T-helper 1 cell (primary cell): ENCODE measurements around the gene TSR1.
"Not testable (repeated sequence)": the region's sequence is repeated elsewhere in the genome, so short reads cannot be mapped to it uniquely, and the experiment has no call there.

Experiments
- DNase-seq, 5 donors: peaks; one replicate each; pipeline ENCODE4 v3.0.0-alpha.2; 2012 to 2020

Gene TSR1

DNA sequence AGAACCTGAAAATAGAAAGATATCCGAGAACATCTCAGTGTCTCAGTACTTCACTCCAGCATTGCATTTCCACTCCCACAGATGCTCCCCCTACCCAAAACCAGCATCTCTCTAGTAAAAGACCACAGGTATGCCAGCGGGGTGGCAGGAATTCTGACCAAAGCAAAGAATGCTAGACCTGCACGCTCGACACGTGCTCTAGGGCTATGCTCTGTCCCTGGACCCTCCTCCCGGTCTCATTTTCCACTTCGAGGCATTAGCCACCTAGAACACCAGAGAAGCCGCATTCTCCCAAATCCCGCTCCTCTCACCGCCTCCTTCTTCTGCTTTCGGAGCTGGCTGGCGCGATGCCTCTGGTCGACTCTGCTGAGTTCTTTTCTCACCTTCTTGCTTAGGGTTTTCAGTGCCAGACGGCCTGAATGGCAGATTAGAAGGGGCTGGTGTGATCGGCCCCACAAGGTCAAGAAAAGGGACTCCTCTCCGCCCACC, 487 bp downstream of the TSR1 start:
- DNase-seq = no peak

DNA sequence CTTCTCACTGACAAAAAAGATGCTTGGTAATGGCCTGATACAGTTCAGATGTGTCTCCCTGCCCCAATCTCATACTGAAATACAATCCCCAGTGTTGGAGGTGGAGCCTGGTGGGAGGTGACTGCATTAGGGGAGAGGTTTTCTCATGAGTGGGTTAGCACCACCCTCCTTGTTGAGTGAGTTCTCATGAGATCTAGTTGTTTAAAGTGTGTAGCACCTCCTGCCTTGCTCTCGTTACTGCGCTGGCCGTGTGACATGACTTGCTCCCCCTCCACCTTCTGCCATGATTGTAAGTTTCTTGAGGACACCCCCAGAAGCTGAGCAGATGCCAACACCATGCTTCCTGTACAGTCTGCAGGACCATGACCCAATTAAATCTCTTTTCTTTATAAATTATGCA, 5.0 kb downstream of the TSR1 start:
- no peak for DNase-seq

DNA sequence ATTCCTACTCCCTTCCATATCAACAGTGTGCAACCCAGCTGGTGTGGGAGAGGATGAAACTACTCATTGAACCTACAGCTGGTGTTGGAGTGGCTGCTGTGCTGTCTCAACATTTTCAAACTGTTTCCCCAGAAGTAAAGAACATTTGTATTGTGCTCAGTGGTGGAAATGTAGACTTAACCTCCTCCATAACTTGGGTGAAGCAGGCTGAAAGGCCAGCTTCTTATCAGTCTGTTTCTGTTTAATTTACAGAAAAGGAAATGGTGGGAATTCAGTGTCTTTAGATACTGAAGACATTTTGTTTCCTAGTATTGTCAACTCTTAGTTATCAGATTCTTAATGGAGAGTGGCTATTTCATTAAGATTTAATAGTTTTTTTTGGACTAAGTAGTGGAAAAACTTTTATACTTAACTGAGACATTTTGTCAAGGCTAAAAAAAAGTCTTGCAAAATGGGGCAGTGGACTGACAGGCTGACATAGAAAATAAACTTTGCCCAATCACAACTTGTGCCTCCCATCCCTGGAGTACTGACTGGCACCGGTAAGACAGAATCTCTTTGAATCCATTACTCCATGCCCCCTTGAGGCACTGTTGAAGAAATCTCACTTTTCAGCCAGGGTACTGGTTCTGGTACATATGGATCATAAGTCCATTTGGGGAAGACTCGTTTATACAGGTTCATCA, 12.5 kb downstream of the TSR1 start:
- no peak for DNase-seq

DNA sequence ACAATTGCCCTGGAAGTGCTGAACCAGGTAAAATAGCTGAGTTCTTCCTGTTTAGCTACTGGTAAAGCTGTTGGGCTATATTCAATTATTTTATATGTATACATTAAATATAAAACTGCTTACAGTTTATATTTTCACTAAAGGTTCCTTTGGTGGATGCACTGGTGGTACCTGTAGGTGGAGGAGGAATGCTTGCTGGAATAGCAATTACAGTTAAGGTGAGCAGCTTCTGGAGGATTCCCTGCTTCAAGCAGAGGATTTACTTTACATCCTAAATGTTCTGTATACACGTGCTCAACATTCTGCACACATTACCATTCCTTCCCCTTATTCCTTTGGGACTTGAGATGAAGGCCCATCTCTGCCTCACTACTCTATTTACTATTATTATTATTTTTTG, 14.9 kb downstream of the TSR1 start:
- no peak for DNase-seq

DNA sequence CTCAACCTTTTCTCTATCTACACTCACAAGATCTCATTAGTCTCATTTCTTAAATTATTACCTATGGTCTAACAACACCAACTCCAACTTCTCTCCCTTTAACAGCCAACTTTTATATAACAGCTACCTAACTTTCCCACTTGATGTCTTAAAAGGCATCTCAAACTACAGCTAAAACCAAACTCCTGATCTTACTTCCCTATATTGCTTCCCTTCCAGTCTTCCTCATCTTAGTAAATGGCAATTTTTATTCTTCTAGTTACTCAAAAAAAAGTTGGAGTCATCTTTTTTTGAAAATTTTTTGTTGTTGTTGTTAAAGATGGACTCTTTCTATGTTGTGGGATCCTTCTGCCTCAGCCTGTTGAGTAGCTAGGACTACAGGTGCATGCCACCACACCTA, 17.2 kb downstream of the TSR1 start:
- DNase-seq = no peak

DNA sequence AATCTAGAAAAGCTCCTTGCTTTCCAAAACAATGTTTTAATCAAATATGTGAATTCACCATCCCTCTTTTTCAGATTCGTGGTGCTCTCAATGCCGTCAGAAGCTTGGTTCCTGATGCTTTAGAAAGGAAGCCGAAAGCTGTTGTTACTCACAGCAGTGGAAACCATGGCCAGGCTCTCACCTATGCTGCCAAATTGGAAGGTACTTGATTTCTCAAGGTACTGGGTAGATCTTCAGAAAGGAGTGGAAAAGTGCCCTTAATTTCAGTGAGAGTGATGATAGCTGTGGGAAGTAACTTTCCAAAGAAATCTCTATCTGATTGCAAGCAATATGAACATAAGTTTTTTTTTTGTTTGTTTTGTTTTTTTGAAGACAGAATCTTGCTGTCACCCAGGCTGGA, 18.5 kb downstream of the TSR1 start:
- no peak for DNase-seq

DNA sequence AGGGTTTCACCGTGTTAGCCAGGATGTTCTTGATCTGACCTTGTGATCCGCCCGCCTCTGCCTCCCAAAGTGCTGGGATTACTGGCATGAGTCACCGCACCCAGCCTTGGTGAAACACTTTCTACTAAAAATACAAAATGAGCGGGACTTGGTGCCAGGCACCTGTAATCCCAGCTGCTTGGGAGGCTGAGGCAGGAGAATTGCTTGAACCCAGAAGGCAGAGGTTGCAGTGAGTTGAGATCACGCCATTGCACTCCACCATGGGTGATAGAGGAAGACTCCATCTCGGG, 19.4 kb downstream of the TSR1 start:
- not testable (repeated sequence) for DNase-seq

DNA sequence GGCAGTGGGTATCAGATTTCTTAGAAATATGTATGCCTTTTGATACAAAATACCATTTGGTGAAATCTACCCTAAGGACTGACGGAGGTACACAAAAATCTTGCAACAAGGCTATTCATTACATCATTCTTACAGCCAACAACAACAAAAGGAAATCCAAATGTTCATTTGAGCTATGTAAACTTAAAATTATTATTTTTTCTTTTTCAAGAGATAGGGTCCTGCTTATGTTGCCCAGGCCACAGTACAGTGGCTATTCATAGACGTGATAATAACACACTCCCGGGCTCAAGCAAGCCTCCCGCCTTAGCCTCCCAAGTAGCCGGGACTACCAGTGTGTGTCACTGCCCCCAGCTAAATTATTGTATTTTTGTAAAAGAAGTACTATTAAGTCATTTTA, 23.5 kb downstream of the TSR1 start:
- DNase-seq = no peak

DNA sequence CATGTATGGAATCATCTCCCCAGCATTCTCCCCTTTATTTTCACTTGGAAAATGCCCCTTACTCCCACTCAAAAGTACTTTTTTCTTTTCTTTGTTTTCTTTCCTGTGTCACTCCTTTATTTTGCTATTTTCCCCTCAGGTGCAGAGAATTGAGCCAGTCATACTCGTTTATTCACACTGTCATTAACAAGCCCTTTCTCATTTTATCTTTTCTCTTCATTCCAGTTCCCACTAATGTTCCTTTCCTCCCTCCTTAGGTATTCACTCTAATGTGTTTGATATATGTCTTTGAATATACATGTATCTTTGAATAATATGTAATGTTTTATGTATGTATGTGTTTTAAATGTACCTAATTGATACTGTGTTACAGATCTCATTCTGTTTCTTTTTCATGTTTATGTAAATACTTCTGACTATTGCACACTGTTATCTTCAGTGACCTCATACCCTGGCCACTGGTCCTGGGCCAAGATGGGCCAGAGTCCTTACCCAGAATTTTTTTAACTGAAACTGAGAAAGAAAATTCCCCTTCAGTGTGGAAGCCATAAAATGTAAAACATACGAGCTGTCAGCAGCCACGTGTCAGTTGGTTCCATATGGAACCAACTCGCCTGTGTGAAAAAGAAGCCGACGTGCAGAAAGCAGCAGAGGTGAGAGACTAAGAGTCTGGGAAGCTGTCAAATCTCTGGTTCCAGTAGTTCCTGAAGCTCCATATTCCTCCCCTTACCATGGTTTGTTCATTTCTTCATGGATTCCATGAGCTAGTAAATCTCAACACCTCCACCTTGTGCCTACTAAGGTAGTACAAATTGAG, 26.7 kb downstream of the TSR1 start:
- DNase-seq = no peak

DNA sequence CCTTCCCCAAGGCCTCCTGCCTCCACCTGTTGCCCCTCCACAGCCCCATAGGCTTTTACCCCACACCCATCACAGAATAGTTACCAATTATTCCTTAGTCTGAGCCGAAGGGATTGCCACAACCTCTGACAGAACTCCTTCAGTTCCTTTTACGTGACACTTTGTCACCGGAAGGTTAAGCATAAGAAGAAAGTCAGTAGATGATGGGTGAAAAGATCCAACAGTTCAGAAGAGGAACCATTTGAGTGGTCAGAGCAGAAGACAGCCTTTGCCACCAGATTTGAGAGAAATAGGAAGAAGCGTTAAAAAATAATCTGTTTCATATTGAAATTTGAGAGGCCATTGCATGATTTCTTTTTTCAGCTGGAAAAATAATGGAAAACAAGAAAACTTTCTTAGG, 31.3 kb downstream of the TSR1 start:
- DNase-seq = no peak

DNA sequence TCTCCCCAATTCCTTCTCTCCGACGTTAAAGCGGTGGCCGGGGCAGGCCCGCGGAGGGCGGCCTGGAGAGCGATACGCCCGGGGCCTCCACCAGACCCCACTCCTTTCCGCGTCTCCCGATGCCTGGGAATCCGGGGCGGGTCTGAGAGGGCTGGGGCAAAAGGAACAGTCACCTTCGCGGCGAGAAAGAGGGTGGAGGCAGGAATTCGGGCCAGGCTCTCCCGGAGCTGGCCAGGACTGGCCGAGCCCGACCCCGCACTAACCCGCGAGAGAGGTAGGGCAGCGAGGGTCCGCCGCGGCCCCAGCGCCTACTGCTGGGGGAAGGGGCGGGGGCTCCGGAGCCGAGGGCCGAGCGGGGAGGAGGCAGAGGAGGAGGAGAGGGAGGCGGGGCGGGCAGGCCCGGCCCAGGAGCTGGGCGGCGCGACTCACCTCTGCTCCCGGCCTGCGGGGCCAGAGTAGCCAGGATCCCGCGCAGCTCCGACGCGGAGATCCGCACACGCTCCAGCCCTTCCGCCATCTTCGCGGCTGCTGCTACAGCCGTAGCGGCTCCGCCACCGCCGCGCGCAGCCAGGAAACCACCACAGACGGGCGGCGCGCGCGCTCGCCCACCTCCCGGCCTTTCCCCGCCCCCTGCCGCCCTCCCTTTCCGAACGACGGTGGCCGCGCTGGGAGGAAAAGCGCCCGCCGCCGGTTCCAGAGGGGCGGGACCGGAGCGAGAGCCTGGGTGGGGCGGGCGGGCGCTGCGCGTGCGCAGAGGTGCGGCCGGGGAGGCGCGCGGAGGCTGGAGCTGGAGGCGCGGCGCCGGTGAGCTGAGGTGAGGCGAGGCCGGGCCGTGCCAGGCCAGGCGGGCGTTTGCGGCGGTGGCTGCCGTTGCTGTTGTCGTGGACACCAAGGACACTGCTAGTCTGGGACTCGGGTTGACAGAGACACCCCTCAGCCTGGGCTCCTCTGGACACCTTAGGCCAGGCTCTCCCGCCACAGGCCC, 32.8 kb downstream of the TSR1 start, which contains the start of the genes SMG6 and SRR:
SMG6 (minus strand) TSS at position 582 of the 985 bp plus-strand sequence; CDS start at position 517, 65 bp downstream.
SRR (plus strand) TSS at position 747 of the 985 bp plus-strand sequence. CDS start 11,611 bp downstream, outside the sequence.
- DNase-seq = peak; percentile 92 to 96 (median 93)

DNA sequence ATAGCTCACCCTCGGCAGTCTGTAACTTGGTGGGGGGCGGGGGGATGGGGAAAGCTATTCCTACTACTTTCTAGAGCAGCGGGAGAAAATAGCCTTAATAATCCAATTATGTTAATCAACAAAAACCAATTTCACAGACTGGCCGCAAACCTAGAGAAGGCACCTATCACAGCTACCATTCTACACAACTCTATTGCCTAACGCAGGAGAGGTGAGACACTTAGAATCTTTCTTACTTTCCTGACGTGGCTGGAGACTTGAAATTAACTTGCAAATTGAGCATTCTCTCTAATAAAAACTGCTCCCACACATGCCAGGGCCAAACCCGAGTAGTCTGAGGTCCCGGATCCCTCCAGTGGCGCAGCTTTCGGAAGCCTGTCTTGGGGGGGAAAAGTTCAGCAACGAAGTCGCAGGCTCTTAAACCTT, 33.5 kb downstream of the TSR1 start:
- DNase-seq = peak in 1 of 5 donors; percentile 6

DNA sequence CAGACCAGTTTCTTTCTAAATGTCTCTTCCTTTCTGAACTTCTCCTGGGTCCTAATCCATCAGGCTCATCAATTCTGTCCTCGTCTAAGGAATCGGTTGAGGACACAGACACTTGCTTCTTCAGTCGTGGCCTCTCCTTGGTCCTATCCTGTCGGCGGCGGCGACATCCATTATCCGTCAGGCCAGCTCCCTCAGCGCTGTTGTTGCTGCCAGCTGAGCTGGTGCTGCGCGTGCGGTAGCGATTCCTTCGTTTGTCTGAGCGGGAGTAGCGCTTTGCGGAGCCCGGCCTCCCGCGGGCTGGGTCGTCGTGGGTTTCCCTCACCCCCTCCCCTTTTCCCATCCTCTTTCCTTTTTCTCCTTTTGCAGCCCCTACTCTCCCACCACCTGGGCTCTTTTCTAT, 36.5 kb downstream of the TSR1 start:
- no peak for DNase-seq

DNA sequence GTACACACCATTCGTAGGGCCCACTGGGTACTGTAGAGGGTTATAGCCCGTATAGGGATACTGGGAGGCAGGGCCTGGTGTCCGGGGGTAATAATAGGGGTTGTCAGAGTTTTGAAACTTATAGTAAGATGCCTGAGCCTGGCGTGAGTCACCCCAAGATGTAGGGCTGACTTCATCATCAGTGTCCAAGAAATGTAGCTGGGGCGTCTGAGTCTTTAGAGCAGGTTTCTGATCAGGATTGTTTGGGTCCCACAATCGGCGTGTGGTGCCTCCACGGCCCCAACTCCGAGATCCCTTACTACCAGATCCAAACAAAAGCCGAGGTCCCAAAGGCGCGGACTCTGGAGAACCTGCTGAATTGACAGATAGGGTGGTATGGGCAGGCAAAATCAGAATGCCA, 37.1 kb downstream of the TSR1 start:
- DNase-seq = no peak

DNA sequence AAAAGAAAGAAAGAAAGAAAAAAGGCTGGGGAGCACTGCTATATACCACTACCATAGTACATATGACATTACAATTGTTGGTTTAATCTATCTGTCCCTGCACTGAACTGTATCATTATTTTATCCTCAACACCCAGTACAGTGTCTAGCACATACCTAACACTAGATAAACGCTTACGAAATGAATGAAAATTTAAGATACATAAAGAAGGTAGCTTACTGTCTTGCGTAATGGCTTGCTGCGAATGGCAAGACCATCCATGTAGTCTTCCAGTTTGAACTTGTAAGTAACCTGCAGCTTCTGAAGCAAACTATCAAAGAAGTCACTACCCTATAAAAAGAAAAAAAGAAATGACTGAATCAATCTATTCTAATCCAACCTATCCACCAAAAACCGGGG, 39.2 kb downstream of the TSR1 start:
- no peak for DNase-seq

DNA sequence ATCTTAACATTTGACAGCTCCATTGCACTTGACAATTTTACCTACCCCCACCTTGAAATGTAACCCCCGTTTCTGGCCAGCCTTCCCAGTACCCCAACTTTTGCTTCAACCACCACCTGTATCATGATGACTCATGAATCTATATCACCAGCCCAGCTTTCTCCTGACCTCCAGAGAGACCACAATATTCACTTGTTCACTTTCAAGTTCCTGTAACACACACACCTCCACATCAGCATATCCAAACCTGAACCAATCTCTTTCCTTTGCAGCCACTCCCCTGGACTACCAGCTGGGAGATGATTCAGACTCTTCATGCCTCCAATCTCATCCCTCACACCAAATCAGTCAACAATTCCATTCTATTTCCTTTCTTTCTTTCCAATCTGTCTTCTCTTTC, 40.7 kb downstream of the TSR1 start:
- DNase-seq = no peak

DNA sequence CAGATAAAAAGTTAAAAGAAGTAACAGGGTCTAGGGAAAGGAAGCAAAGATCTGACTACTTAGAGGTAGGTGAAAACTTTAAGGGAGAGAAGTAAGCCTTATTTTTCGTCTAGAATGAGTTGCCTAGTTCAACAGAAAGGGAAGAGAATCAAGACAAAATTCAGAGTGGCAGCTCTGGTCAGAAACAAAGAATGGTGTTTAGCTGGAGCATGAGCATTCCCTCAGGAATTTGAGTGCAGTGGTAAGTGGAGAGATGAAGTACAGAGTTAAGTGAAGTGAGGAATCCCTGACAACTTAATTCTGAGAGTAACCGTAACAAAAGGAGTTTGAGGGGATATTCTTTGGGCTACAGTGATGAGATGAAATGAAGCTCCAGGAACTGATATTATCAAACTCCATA, 44.2 kb downstream of the TSR1 start:
- DNase-seq = no peak

DNA sequence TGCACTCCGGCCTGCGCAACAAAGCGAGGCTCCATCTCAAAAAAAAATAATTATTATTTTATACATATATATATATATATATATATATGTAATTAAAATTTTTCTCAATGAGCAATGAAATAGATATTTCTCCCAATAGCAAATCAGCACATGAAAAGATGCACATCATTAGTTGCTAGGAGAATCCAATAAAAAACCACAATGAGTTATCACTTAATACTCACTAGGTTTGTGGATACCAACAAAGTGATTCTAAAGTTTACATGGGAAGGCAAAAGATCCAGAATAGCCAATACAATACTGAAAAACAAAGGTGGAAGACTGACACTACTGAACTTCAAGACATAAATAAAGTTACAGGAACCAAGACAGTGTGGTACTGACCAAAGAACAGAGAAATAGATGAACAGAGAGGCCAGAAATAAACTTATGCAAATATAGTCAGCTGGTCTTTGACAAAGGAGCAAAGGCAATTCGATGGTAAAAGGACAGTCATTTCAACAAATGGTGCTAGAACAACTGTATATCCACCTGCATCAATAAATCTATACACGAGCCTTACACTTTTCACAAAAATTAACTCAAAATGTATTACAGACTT, 46.3 kb downstream of the TSR1 start:
- no peak for DNase-seq

DNA sequence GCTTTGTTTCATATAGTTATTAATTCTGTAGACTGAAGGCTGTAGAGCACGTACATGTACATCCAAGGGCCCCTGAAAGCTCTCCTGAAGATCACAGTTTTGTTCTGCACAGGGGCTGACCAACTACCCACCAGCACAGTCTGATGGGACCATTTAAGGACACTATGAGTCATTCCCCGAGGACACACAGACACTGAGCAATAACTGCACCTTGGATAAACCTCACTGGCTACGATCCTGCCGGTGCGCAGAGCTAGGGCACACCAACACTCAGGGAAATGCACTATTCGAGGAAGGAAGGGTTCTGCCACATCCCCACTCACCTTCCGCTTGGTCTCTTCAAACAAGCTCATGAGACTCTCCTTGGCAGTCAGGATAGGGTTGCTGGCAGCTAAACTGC, 53.0 kb downstream of the TSR1 start:
- DNase-seq = no peak

DNA sequence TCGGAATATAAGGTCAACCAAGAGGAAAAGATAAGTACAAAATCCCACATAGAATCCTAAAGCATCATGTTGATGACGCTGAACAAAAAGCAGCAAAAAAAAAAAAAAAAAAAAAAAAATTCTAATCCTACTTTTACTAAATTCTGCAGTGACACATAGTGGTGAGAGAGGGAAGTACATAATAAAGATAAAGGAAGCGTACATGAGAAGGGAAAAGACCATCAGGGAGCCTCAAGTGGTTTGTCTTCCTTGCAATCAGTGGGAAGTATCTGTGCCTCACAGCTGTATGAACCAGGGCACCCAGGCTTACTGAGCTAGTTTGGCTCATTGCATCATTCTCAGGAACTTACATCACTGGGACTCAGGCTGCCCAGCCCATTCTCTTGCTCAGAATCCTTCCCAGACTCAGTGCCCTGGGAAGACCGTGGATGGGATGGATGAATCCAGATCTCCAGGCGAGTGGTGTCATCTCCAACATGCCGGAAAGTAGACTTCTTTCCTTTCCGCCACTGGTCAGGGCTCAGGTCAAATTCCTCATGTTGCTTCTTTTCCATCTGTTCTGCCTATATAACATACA, 53.9 kb downstream of the TSR1 start:
- peak in 1 of 5 donors; percentile 61 for DNase-seq

DNA sequence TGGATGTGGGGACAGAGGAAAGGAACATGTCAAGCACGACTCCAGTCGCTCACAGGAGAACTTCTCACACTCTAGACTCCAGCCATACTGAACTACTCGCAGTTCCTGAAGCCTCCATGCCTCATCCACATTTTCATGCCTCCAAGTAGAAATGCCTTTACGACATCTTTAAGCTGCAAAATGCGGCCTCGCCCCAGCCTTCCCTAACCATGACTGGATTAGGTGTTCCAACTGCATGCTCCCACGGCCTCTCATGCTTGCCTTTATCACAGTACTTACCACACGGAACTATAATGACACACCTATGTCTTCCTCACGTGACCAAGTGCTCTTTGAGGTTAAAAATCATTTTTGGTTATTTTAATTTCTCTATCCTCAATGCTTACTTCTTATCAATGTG, 56.5 kb downstream of the TSR1 start:
- no peak for DNase-seq
